HG03442 (cell line): ENCODE data around the gene TBC1D24.
"Not testable (repeated sequence)": the region's sequence is repeated elsewhere in the genome, so short reads cannot be mapped to it uniquely, and the experiment has no call there.

Experiments used
- ATAC-seq: cut with Tn5 transposase; IDR thresholded peaks from one replicate; pipeline ENCODE4 v1.9.1; 2021; ENCODE audit warnings: mild to moderate bottlenecking, moderate library complexity; ENCODE audit not compliant: unreplicated experiment

Gene TBC1D24

DNA sequence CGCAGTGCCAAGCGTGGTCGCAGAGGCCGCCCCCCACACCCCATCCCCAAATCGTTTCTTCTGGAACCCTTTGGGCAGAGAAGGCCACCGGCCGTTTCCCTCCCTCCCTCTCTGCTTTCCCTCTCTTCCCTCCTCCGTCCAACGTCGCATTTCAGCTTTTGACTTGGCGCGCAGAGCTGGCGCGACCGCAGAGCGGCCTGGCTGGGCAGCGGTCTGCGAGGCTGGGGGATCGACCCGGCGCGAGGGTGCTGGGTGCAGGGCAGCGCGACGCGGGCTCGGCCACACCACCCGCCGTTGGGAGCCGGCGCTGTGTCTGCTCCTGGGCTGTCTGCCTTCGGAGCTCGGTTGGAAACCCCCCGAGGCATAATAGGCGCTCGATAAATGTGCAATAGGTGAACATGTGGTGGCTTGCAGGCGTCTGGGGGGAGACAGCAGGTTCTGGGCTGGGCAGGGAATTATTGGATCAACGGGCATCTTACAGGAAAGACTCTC lies 6.6 kb upstream of the TBC1D24 start:
- ATAC-seq = no peak

DNA sequence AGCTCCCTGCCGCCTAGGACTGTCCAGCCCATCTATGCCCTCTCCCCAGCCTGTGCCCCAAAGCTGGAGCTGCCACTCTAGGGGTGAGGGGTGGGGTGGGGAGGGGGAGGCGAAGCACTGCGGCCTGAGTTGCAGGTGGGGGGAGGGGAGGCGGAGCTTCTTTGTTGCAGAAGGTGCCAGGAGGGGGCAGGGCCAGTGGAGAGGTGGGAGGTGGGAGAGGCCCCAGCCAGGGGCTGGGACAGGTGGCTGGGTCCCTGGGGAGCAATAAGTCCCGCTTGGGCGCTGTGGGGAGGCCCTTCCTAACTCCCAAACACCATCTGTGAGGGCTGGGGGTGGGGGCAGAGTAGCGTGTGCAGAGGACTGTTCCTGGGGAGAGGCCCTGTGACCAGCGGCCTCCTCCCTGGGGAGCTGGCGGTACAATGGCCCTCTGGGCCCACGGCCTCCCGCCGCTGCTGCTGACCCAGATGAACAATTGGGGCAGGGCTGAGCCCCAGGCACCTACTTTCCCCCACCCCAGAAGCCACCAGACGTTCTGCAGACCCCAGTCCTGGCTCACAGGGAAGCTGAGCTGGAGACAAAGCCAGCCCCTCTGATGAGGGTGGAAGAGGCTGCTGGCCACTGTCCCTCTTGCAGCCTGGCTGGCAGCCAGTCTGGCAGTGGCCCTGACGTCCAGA lies 6.1 kb upstream of the TBC1D24 start:
- ATAC-seq = no peak

DNA sequence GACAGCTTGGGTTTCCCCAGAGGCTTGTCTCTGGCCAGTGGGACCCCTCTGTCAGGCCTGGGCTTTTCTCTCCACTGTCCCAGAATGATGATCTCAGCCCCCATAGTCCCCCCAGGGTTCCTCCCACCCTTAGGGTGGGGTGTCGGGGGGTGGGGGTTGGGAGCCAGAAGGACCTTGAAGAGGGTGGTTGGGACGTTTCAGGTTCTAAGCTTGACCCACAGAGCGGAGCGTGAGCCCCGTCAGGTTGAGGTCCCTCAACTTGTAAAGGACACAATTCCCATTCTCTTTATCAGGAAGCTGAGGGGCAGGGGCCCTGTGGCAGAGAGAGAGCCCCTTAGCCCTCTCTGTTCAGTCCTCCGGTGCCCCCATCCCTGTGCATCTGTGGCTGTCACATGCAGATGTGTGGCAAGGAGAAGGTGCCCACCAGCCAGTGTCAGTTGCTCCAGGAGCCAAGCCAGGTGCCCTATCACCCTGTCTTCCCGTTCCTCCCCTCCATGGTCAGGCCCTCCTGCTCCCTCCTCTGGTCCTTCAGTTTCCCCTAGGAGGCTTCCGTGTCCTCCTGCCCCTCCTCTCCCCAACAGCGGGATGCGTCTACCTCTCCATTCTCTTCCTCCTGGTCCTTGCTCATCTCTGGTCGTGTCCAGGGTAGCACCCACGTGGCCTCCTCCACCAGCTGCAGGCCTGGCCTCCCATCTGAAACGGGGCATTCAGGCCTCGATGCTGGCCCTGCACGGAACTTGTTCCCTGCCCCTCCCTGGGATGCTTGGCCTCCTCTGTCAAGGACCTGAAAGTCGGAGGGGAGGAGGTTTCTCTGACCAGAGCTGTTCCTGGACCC lies 5.3 kb upstream of the TBC1D24 start:
- no peak for ATAC-seq

DNA sequence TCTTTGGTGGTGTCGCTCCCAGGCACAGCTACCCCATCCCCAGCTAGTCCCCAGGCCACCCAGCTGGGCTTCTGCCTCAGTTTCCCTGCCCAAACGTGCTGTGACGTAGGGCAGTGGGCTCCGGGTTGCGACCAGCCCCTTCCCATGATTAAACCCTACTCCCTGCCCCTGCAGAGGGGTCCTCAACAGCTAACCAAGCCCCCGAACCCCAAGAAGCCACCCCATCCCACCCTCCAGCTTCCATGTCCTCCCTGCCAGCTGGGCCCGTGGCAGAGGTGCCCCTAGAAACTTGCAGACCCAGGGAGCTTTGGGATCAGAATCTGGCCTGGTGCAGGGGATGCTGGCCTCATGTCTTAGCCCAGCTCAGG lies 4.7 kb upstream of the TBC1D24 start:
- no peak for ATAC-seq

DNA sequence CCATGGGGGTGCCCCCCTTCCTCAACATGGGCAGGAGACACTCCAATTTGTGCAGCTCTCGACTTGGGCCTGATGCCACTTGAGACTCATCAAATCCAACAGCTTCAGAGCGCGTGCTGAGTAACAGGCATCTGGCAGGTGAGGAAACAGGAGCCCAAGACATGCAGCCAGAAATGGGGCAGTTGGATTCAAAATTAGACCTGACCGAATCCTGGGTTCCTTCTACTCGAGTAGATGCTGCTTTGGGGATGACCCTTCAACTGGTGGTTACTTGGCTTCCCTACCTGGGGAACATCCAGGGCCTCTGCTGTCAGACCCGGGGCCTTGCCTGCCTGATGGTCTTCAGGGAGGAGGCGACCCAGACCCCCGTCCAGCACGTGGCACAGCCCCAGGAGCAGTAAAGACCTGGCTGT lies 4.3 kb upstream of the TBC1D24 start:
- ATAC-seq = no peak

DNA sequence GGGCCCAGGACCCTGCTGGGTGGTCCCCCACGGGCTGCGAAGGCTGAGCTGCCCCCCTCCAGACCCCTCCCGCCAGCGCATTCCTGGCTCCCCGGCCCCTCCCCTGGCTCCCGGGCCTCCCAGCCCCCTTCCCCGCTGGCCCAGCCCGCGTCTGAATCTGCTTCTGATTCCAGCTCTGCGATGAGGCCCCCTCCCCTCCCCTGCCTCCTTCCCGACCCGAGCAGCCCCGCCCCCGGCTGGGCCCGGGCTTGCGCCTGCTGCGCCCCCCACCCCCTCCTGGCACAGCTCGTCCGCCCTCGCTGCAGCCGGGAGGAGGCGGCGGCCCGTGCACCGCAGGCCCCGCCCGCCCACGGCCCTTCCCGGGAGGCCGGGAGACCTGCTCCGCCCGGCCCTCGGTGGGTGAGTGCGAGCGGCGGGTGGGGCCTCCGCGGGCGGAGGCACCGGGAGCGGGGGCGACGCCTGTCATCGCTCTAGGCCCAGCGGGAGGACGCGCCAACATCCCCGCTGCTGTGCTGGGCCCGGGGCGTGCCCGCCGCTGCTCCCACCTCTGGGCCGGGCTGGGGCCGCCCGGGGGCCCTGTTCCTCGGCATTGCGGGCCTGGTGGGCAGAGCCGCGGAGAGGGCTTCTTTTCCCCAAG lies 3.8 kb upstream of the TBC1D24 start, which contains the start of gene NTN3:
Gene NTN3, plus strand, starts transcription at position 282 of the 637 bp plus-strand sequence. CDS start 405 bp downstream, outside the sequence.
- no peak for ATAC-seq

DNA sequence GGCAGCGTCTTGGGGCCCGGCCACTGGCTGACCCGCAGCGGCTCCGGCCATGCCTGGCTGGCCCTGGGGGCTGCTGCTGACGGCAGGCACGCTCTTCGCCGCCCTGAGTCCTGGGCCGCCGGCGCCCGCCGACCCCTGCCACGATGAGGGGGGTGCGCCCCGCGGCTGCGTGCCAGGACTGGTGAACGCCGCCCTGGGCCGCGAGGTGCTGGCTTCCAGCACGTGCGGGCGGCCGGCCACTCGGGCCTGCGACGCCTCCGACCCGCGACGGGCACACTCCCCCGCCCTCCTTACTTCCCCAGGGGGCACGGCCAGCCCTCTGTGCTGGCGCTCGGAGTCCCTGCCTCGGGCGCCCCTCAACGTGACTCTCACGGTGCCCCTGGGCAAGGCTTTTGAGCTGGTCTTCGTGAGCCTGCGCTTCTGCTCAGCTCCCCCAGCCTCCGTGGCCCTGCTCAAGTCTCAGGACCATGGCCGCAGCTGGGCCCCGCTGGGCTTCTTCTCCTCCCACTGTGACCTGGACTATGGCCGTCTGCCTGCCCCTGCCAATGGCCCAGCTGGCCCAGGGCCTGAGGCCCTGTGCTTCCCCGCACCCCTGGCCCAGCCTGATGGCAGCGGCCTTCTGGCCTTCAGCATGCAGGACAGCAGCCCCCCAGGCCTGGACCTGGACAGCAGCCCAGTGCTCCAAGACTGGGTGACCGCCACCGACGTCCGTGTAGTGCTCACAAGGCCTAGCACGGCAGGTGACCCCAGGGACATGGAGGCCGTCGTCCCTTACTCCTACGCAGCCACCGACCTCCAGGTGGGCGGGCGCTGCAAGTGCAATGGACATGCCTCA lies 3.1 kb upstream of the TBC1D24 start:
- ATAC-seq = no peak

DNA sequence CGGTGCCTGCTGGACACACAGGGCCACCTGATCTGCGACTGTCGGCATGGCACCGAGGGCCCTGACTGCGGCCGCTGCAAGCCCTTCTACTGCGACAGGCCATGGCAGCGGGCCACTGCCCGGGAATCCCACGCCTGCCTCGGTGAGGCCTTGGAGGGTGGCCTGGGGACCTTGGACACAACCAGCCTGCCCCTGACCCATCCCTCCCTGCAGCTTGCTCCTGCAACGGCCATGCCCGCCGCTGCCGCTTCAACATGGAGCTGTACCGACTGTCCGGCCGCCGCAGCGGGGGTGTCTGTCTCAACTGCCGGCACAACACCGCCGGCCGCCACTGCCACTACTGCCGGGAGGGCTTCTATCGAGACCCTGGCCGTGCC lies 2.5 kb upstream of the TBC1D24 start:
- no peak for ATAC-seq

DNA sequence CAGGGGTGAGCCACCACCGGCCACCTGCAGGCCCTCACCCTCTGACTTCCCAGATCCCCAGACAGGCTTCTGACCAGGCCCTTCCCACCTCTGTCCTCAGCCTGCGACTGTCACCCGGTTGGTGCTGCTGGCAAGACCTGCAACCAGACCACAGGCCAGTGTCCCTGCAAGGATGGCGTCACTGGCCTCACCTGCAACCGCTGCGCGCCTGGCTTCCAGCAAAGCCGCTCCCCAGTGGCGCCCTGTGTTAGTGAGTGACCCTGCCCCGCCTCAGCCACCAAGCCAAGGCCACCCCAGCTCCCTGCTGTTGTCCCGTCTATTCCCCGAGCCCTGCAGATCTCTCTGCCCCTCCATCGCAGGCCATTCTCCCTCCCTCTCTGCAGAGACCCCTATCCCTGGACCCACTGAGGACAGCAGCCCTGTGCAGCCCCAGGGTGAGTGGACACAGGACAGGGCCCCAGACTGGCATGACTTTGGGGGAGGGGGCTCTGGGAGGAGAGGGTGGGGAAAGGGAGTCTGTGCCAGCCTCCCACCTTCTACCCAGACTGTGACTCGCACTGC lies 2.0 kb upstream of the TBC1D24 start:
- no peak for ATAC-seq

DNA sequence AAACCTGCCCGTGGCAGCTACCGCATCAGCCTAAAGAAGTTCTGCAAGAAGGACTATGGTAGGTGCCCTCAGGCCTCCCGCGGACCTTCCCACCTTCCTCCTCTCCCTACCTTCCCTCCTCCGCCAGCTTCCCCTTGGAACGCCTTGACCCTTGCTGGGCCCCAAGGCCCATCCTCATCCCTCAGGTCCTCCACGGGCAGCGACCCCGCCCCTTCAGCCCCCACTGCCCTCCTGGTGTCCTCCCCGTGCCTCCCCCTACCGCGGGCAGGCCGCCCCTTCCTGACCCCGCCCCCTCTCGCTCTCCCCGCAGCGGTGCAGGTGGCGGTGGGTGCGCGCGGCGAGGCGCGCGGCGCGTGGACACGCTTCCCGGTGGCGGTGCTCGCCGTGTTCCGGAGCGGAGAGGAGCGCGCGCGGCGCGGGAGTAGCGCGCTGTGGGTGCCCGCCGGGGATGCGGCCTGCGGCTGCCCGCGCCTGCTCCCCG lies 1.4 kb upstream of the TBC1D24 start:
- ATAC-seq = no peak

DNA sequence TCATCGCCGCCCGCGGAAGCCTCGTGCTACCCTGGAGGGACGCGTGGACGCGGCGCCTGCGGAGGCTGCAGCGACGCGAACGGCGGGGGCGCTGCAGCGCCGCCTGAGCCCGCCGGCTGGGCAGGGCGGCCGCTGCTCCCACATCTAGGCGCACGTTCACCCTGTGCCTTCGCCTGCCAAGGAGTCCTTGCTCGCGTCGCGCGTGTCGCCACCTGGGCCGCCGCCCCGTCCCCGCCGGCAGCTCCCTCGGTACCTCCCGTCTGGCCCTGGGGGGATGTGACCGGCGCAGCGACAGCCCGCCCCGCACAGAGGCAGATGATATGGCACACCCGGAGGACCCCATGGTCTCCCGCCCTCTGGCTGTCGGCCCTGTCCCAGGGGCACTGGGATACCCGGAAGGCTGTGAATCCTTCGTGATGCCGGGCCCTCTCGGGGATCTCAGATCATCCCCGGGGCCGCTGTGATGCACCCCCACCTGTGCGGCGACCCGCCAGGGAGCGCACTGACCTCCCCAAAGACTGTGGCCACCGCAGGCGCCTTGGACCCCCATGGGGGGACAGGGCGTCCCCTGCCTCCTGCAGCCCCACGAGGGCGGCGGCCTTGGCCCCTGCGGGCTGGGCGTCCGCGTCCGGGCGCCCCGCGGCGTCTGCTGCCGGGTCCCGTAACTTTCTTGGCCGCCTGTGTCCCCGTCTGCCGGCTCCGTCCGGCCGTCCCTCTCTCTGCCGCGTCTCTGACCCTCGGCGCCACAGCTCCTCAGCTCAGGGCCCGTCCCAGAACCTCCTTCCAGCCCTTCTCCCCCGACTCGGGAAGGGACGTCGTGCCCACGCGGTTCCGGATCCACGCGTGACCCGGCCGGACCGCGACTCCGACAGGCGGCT lies 689 bp upstream of the TBC1D24 start:
- ATAC-seq = peak; percentile 29

DNA sequence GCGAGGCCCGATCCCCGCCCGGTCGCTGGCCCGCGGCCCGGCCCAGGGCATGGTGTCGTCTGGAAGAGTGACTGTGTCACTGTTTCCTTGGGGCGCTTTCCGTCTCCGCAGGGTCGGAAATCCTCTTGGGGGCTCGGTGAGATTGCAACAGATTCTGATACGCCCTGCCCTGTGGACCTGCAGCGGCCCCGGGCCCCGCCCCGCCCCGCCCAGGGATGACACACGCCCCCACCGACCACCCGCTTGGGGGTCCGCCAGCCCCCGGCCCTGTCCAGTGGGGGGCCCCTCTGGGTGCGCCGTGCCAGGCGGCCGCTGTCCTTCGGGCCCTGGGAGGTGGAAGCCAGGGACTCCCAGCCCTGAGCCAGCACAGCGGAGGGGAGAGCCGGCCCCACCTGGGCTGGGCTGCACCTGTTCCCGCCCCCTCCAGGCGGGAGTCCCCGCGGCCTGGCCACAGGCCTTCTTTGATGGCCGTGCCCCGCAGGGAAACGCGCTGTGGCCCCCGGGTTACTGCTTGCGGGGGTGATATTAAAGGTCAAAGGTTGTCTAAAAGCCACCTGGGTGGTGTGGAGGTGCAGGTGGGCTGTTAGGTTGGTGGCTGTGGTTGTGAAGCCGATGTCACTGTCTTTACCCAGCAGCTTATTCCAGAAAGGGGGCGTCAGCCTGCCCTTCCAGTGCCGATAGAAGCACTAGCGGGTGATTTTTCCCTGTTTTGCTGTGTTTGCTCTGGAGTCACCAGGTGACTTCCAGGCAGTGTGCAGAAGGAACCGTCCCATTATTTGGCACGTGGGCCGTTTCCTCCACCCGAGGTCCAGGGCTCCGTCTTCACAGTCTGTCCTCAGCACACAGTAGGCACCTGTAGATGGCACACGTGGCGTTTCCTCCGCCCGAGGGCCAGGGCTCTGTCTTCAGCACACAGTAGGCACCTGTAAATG lies 752 bp downstream of the TBC1D24 start:
- peak; percentile 20 for ATAC-seq

DNA sequence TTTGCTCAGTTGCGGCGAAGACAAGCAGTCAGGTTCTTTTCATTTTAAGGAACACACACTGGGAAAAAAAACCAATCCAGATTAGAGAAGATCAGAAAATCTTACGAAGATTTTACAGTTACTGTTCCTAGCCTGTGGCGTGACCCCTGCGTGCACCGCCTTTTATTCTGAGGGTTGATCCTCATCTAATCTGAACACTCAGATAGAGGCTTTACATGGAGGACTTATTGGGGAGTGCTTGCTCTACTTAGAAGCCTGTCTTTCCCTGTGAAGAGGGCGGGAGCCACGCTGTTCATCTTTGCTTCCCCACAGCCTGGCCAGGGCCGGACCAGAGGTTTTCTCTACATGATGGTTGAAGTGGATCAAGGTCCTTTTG lies 1.4 kb downstream of the TBC1D24 start:
- no peak for ATAC-seq

DNA sequence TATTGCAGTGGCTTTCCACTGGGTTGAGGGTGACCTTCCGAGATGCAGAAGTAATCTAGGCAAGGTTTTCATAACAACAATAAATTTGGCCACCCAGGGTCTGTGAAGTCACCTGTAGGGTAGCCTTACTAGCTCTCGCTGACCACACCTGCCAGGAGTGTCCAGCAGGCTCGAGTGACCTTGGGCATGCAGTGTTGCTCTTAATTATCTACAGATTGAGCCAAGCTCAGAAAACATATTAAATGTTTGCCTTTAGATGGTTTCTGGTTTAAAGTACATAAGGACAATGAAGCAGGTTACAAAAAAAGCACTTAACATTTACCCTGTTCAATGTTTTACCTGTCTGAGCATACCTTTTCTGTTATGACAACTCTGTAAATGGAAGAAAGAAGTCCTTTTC lies 1.8 kb downstream of the TBC1D24 start:
- no peak for ATAC-seq

DNA sequence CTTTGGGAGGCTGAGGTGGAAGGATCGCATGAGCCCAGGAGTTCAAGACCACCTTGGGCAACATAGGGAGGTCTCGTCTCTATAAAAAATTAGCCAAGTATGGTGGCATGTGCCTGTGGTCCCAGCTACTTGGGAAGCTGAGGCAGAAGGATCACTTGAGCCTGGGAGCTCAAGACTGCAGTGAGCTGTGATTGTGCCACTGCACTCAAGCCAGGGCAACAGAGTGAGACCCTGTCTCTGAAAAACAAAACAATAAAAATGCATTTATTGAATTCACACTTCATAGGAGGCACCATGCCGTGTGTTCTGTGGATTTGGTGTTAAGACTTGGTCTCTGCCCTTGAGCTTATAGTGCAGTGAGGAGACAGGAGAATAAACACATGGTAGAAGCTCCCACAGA lies 2.4 kb downstream of the TBC1D24 start:
- ATAC-seq = no peak

DNA sequence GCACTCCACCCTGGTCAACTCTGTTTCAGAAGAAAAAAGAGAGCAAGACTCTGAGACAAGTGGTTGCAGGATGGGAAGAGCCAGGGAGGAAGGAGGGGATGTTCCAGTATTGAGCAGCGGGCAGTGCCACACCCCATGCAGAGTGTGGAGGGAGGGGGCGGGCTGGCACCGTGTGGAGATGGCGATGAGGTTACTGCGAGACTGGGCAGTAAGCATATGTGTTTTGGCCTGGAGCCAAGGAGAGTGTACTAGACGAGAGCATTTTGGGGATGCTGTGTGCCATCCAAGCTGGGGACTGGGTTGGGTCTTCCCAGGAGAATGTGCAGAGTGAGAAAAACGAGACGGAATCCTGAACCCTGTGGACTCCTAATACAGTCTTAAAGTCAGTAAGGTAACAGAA lies 3.4 kb downstream of the TBC1D24 start:
- ATAC-seq = no peak

DNA sequence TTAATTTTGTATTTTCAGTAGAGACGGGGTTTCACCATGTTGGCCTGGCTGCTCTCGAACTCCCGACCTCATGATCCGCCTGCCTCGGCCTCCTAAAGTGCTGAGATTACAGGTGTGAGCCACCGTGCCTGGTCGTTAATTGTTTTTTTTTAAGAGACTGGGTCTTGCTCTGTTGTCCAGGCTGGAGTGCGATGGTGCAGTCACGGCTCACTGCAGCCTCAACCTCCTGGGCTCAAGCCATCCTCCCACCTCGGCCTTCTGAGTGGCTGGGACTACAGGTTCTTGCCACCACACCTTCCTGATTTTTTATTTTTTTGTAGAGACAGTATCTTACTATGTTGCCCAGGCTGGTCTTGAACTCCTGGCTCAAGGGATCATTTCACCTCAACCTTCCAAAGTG lies 5.1 kb downstream of the TBC1D24 start:
- not testable (repeated sequence) for ATAC-seq

DNA sequence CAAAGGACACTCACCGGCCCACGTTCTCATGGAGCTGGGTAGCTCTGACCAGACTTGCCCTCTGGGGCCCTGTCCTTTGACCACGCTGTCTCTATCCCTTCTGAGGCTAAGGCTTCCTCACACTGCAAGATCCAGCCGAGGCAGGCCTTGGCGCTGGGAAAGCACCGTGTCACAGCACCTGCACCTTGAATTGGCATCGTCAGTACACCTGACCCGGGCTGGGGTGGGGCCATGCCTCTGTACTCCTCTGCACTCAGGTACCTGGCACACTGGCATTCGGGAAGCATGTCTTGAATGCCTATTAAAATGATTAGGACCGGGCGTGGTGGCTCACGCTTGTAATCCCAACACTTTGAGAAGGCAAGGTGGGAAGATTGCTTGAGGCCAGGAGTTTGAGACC lies 6.0 kb downstream of the TBC1D24 start:
- ATAC-seq = no peak
